HG03520 (cell line): Measurements from ENCODE around the gene PRKX.
"Not testable (repeated sequence)": the region's sequence is repeated elsewhere in the genome, so short reads cannot be mapped to it uniquely, and the experiment has no call there.

Experiments used
- ATAC-seq: cut with Tn5 transposase; IDR thresholded peaks from one replicate; pipeline ENCODE4 v1.9.1; 2021; ENCODE audit warnings: mild to moderate bottlenecking, moderate library complexity; ENCODE audit not compliant: unreplicated experiment

PRKX gene

GRCh38 chrX:3585719-3586118 is 127.7 kb downstream of the PRKX start:
- no peak for ATAC-seq

- no peak for ATAC-seq
Measured at GRCh38 chrX:3584415-3584996, 128.9 kb downstream of the PRKX start.

- no peak for ATAC-seq
Measured at GRCh38 chrX:3582451-3582850, 131.0 kb downstream of the PRKX start.

- ATAC-seq = no peak
Measured at GRCh38 chrX:3581609-3582108, 131.8 kb downstream of the PRKX start.

GRCh38 chrX:3577551-3577950 is 135.9 kb downstream of the PRKX start:
- no peak for ATAC-seq

GRCh38 chrX:3576886-3577501 is 136.5 kb downstream of the PRKX start:
- ATAC-seq = no peak

- no peak for ATAC-seq
Measured at GRCh38 chrX:3567686-3568085, 145.8 kb downstream of the PRKX start.

GRCh38 chrX:3563451-3563850 is 150.0 kb downstream of the PRKX start:
- no peak for ATAC-seq

- ATAC-seq = not testable (repeated sequence)
Measured at GRCh38 chrX:3560010-3560409, 153.4 kb downstream of the PRKX start.
